H9 (cell line): ENCODE data around the gene MFAP3. TPM values are rescaled to one million over a fixed set of nuclear protein-coding genes. Genes with fewer than 3 reads are reported as not detected.

Source experiments
- DNase-seq: peaks from one replicate; pipeline ENCODE4 v3.0.0-alpha.2; 2017
- H2AFZ ChIP-seq: one replicate; pipeline ENCODE4 v1.6.1; 2013; ENCODE audit warnings: mild to moderate bottlenecking, low read length, control low read depth, moderate library complexity
- H2AK5ac ChIP-seq: 2 replicates; pipeline ENCODE4 v1.6.1; 2013; ENCODE audit warnings: low read length, control low read depth, mixed read lengths; ENCODE audit not compliant: insufficient read length
- H2BK120ac ChIP-seq: one replicate; pipeline ENCODE4 v1.6.1; 2013; ENCODE audit warnings: low read depth, mild to moderate bottlenecking, low read length, control low read depth, inconsistent platforms; ENCODE audit not compliant: poor library complexity, severe bottlenecking
- H2BK12ac ChIP-seq: 2 replicates; pipeline ENCODE4 v1.6.1; 2013; ENCODE audit warnings: low read length, control low read depth, mixed read lengths, low read depth; ENCODE audit not compliant: insufficient read length
- H2BK15ac ChIP-seq: 2 replicates; pipeline ENCODE4 v1.6.1; 2013; ENCODE audit warnings: low read depth, low read length, control low read depth
- H2BK20ac ChIP-seq: one replicate; pipeline ENCODE4 v1.6.1; 2013; ENCODE audit warnings: low read depth, mild to moderate bottlenecking, low read length, control low read depth, inconsistent platforms; ENCODE audit not compliant: poor library complexity, severe bottlenecking
- H2BK5ac ChIP-seq: 2 replicates; pipeline ENCODE4 v1.6.1; 2013; ENCODE audit warnings: low read length, control low read depth, mixed read lengths; ENCODE audit not compliant: insufficient read length
- H3K14ac ChIP-seq: 2 replicates; pipeline ENCODE4 v1.6.1; 2013; ENCODE audit warnings: low read length, control low read depth; ENCODE audit not compliant: insufficient read depth
- H3K18ac ChIP-seq: 2 replicates; pipeline ENCODE4 v1.6.1; 2013; ENCODE audit warnings: low read depth, mild to moderate bottlenecking, mixed read lengths, low read length, control low read depth; ENCODE audit not compliant: insufficient read length
- H3K23ac ChIP-seq: 2 replicates; pipeline ENCODE4 v1.6.1; 2013; ENCODE audit warnings: low read length, control low read depth, mixed read lengths, low read depth; ENCODE audit not compliant: insufficient read length
- H3K23me2 ChIP-seq: 2 replicates; pipeline ENCODE4 v1.6.1; 2013; ENCODE audit warnings: low read depth, mild to moderate bottlenecking, mixed read lengths, low read length, control low read depth; ENCODE audit not compliant: insufficient read length, poor library complexity, severe bottlenecking
- H3K27ac ChIP-seq: 2 replicates; pipeline ENCODE4 v1.5.1; 2013; ENCODE audit warnings: low read length, control low read depth, mixed read lengths, low read depth; ENCODE audit not compliant: insufficient read length
- H3K27me3 ChIP-seq: 2 replicates; pipeline ENCODE4 v1.6.1; 2013; ENCODE audit warnings: low read length, control low read depth, inconsistent platforms; ENCODE audit not compliant: insufficient read depth
- H3K4ac ChIP-seq: 2 replicates; pipeline ENCODE4 v1.6.1; 2013; ENCODE audit warnings: low read depth, mild to moderate bottlenecking, control low read depth, inconsistent platforms, low read length, moderate library complexity
- H3K4me1 ChIP-seq: 2 replicates; pipeline ENCODE4 v1.6.1; 2013; ENCODE audit warnings: low read length, control low read depth, inconsistent platforms; ENCODE audit not compliant: insufficient read depth
- H3K4me2 ChIP-seq: 2 replicates; pipeline ENCODE4 v1.6.1; 2013; ENCODE audit warnings: low read length, control low read depth, mixed read lengths; ENCODE audit not compliant: insufficient read length, insufficient read depth
- H3K56ac ChIP-seq: 2 replicates; pipeline ENCODE4 v1.6.1; 2013; ENCODE audit warnings: low read depth, mild to moderate bottlenecking, mixed read lengths, low read length, control low read depth; ENCODE audit not compliant: insufficient read length
- H3K79me1 ChIP-seq: 2 replicates; pipeline ENCODE4 v1.6.1; 2013; ENCODE audit warnings: low read depth, mild to moderate bottlenecking, moderate library complexity, low read length, control low read depth, inconsistent platforms; ENCODE audit not compliant: insufficient read depth, poor library complexity, severe bottlenecking
- H3K79me2 ChIP-seq: 2 replicates; pipeline ENCODE4 v1.6.1; 2013; ENCODE audit warnings: low read length, control low read depth, inconsistent platforms; ENCODE audit not compliant: insufficient read depth
- H3K9ac ChIP-seq: 2 replicates; pipeline ENCODE4 v1.6.1; 2013; ENCODE audit warnings: low read length, control low read depth, mixed read lengths; ENCODE audit not compliant: insufficient read length; ENCODE audit errors: extremely low read depth
- H3K9me3 ChIP-seq: one replicate; pipeline ENCODE4 v1.6.1; 2013; ENCODE audit warnings: low read depth, low read length, inconsistent platforms; ENCODE audit not compliant: control insufficient read depth
- H3T11ph ChIP-seq: one replicate; pipeline ENCODE4 v1.6.1; 2013; ENCODE audit warnings: mild to moderate bottlenecking, low read length, control low read depth, inconsistent platforms
- H4K20me1 ChIP-seq: one replicate; pipeline ENCODE4 v1.6.1; 2013; ENCODE audit not compliant: control insufficient read depth, insufficient read length, insufficient read depth
- H4K5ac ChIP-seq: 2 replicates; pipeline ENCODE4 v1.6.1; 2013; ENCODE audit warnings: low read depth, mild to moderate bottlenecking, mixed read lengths, low read length, control low read depth; ENCODE audit not compliant: insufficient read length
- H4K8ac ChIP-seq: replicated peaks from 2 replicates; pipeline ENCODE4 v1.6.1; 2013; ENCODE audit warnings: low read length, control low read depth, mixed read lengths, low read depth; ENCODE audit not compliant: insufficient read length
- H4K91ac ChIP-seq: 2 replicates; pipeline ENCODE4 v1.6.1; 2013; ENCODE audit warnings: low read depth, mild to moderate bottlenecking, moderate library complexity, mixed read lengths, low read length, control low read depth; ENCODE audit not compliant: insufficient read length
- H3K27ac Mint-ChIP-seq, 3 experiments: 2 replicates in 2 of 3; 3 replicates in 1 of 3; pipeline ENCODE4 v1.8.0; 2020 to 2021; ENCODE audit warnings: mixed read lengths in 3 of 3, mild to moderate bottlenecking in 1 of 3, moderate library complexity in 1 of 3
- H3K27me3 Mint-ChIP-seq: 2 replicates; pipeline ENCODE4 v1.8.0; 2021; ENCODE audit warnings: low read depth, mild to moderate bottlenecking, moderate library complexity, mixed read lengths
- H3K36me3 Mint-ChIP-seq, 3 experiments: 2 replicates in 2 of 3; 3 replicates in 1 of 3; pipeline ENCODE4 v1.8.0; 2020 to 2021; ENCODE audit warnings: low read depth in 3 of 3, mixed read lengths in 3 of 3; ENCODE audit not compliant: insufficient read depth in 1 of 3
- H3K4me1 Mint-ChIP-seq, 2 experiments: 2 replicates each; pipeline ENCODE4 v1.8.0; 2020; ENCODE audit warnings: mixed read lengths in 2 of 2
- H3K4me3 Mint-ChIP-seq, 2 experiments: 2 replicates in 1 of 2; 3 replicates in 1 of 2; pipeline ENCODE4 v1.8.0; 2020 to 2021; ENCODE audit warnings: mild to moderate bottlenecking in 2 of 2, mixed read lengths in 2 of 2, moderate library complexity in 1 of 2
- H3K9me3 Mint-ChIP-seq, 2 experiments: 2 replicates in 1 of 2; 3 replicates in 1 of 2; pipeline ENCODE4 v1.8.0; 2020; ENCODE audit warnings: mild to moderate bottlenecking in 2 of 2, mixed read lengths in 2 of 2, moderate library complexity in 1 of 2
- CTCF ChIP-seq: fragments of 200-600 bp; sonication (generic); conservative IDR thresholded peaks from 3 replicates; pipeline ENCODE4 v1.8.0; 2021; ENCODE audit warnings: antibody characterized with exemption, mild to moderate bottlenecking
- WGBS: extraction: QIAGEN DNeasy Blood & Tissue Kit; methylation state at CpG from one replicate; pipeline ENCODE4 v1.1.7; 2013; ENCODE audit warnings: missing lambda C conversion rate, low lambda C conversion rate, mixed read lengths; ENCODE audit not compliant: insufficient read length; ENCODE audit errors: extremely low coverage; 5-methylcytosine and 5-hydroxymethylcytosine counted together
- total RNA-seq: library from RNA; stranded (reverse); gene quantifications from 2 replicates; pipeline ENCODE4 v1.2.1, GENCODE V29; 2021

MFAP3 gene
- total RNA-seq, 1 experiment from 2014 or later: 24.5 TPM

- Histone ChIP-seq H4K20me1 (no peaks in the 10 kb centered on the region), H3K56ac (no peak overlapping the region), H3K79me2 (no peaks in the 10 kb centered on the region), H2BK15ac (no peak overlapping the region), H2BK20ac (no peak overlapping the region), H4K91ac (no peak overlapping the region), H4K5ac (no peak overlapping the region), H3K27me3 (no peaks in the 10 kb centered on the region), H3K27ac (no peak overlapping the region), H2AK5ac (no peak overlapping the region), H3K23ac (no peak overlapping the region), H3K4me2 (no peak overlapping the region), H3K9me3 (no peaks in the 10 kb centered on the region), H3K4ac (no peak overlapping the region), H2AFZ (no peak overlapping the region), H3K79me1 (no peaks in the 10 kb centered on the region), H3K4me1 (no peaks in the 10 kb centered on the region; the same call in 1 of the 2 replicates), H2BK120ac (no peak overlapping the region), H3T11ph (no peak overlapping the region), H2BK12ac (no peak overlapping the region), H3K23me2 (no peaks in the 10 kb centered on the region), H4K8ac (no peak overlapping the region), H3K14ac (no peak overlapping the region), H3K9ac (no peak overlapping the region), H3K18ac (no peak overlapping the region), H2BK5ac (no peak overlapping the region)
- Mint-ChIP-seq H3K36me3 (no peaks in the 10 kb centered on the region), H3K4me1 (peaks cover 48 to 53% of the 10 kb centered on the region in 2 experiments), H3K9me3 (no peaks in the 10 kb centered on the region), H3K4me3 (no peak overlapping the region; a peak in 1 of 5 replicates), H3K27me3 (peaks cover 60% of the 10 kb centered on the region), H3K27ac (peak overlapping the region in 1 of 3 experiments; percentile 9; a peak in 1 of 7 replicates)
- no peak for DNase-seq
- TF ChIP-seq CTCF: no peak
- WGBS: no CpG with 5 or more reads among the region's 4 CpGs
Measured at GRCh38 chr5:154086641-154087040, 47.9 kb downstream of the MFAP3 start.
